HepG2 (cell line): Measurements from ENCODE around the gene SRP9. TPM values are rescaled to one million over a fixed set of nuclear protein-coding genes. Genes with fewer than 3 reads are reported as not detected.

Experiments
- ATAC-seq: fragments of 200-7000 bp; cut with Tn5 transposase; 3 replicates; pipeline ENCODE4 v1.9.1; 2020; ENCODE audit warnings: mild to moderate bottlenecking, moderate library complexity
- BruUV-seq: library from RNA; stranded (reverse); fragments of 400-500 nt; replicated peaks from 2 replicates; lab custom pipeline; 2021; lab: Mats Ljungman, UMichigan
- CTCF ChIA-PET: fragments of 300-600 bp; formaldehyde crosslinking; extraction: SDS; loops from one replicate; lab custom pipeline; 2021; ENCODE audit warnings: low total read pairs, inconsistent platforms, low intra/inter-chr PET ratio; lab: Yijun Ruan, JAX
- POLR2A ChIA-PET: fragments of 350-600 bp; sonication (Branson Sonifier 250); formaldehyde crosslinking; loops from one replicate; lab custom pipeline; 2020; ENCODE audit warnings: antibody characterized with exemption, inconsistent platforms; lab: Yijun Ruan, JAX
- DNase-seq: peaks from one replicate; pipeline ENCODE4 v3.0.0-alpha.2; 2015; ENCODE audit warnings: low spot score
- FAIRE-seq: peaks from 3 replicates; lab custom pipeline; 2011; peaks lifted over from hg19 to GRCh38; lab: Jason Lieb, UNC
- H2AFZ ChIP-seq: one replicate; pipeline ENCODE4 v1.6.1; 2011; ENCODE audit warnings: low read length, inconsistent platforms
- H3K27ac ChIP-seq: fragments of 300-600 bp; 3 replicates; pipeline ENCODE4 v1.8.0; 2011; ENCODE audit warnings: mixed run types, mild to moderate bottlenecking, mixed read lengths, low read length, inconsistent platforms; ENCODE audit not compliant: insufficient read depth; ENCODE audit errors: extremely low read length
- H3K27me3 ChIP-seq, 2 experiments: fragments of 200-600 bp in 1 of 2; 2 replicates in 1 of 2; 3 replicates in 1 of 2; pipeline versions ENCODE4 v1.6.0 to v1.8.0; 2011; ENCODE audit warnings: low read length in 2 of 2, mild to moderate bottlenecking in 2 of 2, moderate library complexity in 2 of 2, inconsistent platforms in 1 of 2; ENCODE audit not compliant: insufficient read depth in 2 of 2, control insufficient read depth in 1 of 2
- H3K36me3 ChIP-seq, 2 experiments: fragments of 200-600 bp in 1 of 2; replicated peaks in 1 of 2; 2 replicates in 1 of 2; 3 replicates in 1 of 2; pipeline versions ENCODE4 v1.5.1 to v1.8.0; 2011; ENCODE audit warnings: low read length in 2 of 2, inconsistent platforms in 1 of 2; ENCODE audit not compliant: insufficient read depth in 2 of 2, control insufficient read depth in 1 of 2
- H3K4me1 ChIP-seq: 2 replicates; pipeline ENCODE4 v1.5.1; 2012; ENCODE audit warnings: low read length, inconsistent platforms; ENCODE audit not compliant: insufficient read depth
- H3K4me2 ChIP-seq: 2 replicates; pipeline ENCODE4 v1.6.0; 2011; ENCODE audit warnings: low read depth, low read length, inconsistent platforms
- H3K4me3 ChIP-seq, 3 experiments: fragments of 200-600 bp in 1 of 3; sonication (generic), shearing (Covaris generic) in 1 of 3; replicated peaks in 1 of 3; 2 replicates each; pipeline ENCODE4 v1.5.1; 2011 to 2016; ENCODE audit warnings: low read length in 3 of 3, inconsistent platforms in 2 of 3, low read depth in 2 of 3, mild to moderate bottlenecking in 2 of 3, control low read depth in 1 of 3, mixed read lengths in 1 of 3; ENCODE audit not compliant: insufficient read depth in 1 of 3
- H3K79me2 ChIP-seq: one replicate; pipeline ENCODE4 v1.6.1; 2011; ENCODE audit warnings: low read length, inconsistent platforms; ENCODE audit not compliant: insufficient read depth
- H3K9ac ChIP-seq: 2 replicates; pipeline ENCODE4 v1.6.0; 2011; ENCODE audit warnings: mild to moderate bottlenecking, low read depth, low read length, inconsistent platforms; ENCODE audit not compliant: insufficient read depth
- H3K9me3 ChIP-seq: 2 replicates; pipeline ENCODE4 v1.5.1; 2012; ENCODE audit warnings: mild to moderate bottlenecking, low read length
- H4K20me1 ChIP-seq: 2 replicates; pipeline ENCODE4 v1.6.0; 2011; ENCODE audit warnings: inconsistent platforms, mild to moderate bottlenecking, low read length, moderate library complexity; ENCODE audit not compliant: insufficient read depth
- FOSL2 ChIP-seq: sonication (generic); formaldehyde crosslinking; IDR thresholded peaks from 2 replicates; pipeline ENCODE4 v1.4.0; 2020; ENCODE audit warnings: missing genetic modification reagents
- HOXA3 ChIP-seq: sonication (generic); formaldehyde crosslinking; IDR thresholded peaks from 2 replicates; pipeline ENCODE4 v1.5.0; 2020; ENCODE audit warnings: missing genetic modification reagents
- KDM5B ChIP-seq: sonication (generic); formaldehyde crosslinking; IDR thresholded peaks from 2 replicates; pipeline ENCODE4 v1.4.0; 2020; ENCODE audit warnings: missing genetic modification reagents, mild to moderate bottlenecking, borderline replicate concordance
- RAD21 ChIP-seq: fragments of 450-650 bp; formaldehyde crosslinking; IDR thresholded peaks from 2 replicates; pipeline ENCODE4 v1.5.0; 2020; ENCODE audit warnings: mild to moderate bottlenecking
- RARA ChIP-seq: IDR thresholded peaks from 2 replicates; pipeline ENCODE4 v1.6.1; 2016; ENCODE audit warnings: missing genetic modification reagents, missing compliant biosample characterization
- RBFOX2 ChIP-seq: fragments of 200-400 bp; formaldehyde crosslinking; IDR thresholded peaks from 2 replicates; pipeline ENCODE4 v1.6.1; 2017; ENCODE audit warnings: low read depth, mild to moderate bottlenecking, low read length
- XBP1 ChIP-seq: sonication (generic); formaldehyde crosslinking; IDR thresholded peaks from 2 replicates; pipeline ENCODE4 v1.5.0; 2020; ENCODE audit warnings: missing genetic modification reagents
- ZKSCAN1 ChIP-seq: fragments of 150-350 bp; IDR thresholded peaks from 2 replicates; pipeline ENCODE4 v1.6.1; 2014; ENCODE audit warnings: low read length
- ZNF160 ChIP-seq: sonication (generic); formaldehyde crosslinking; IDR thresholded peaks from 2 replicates; pipeline ENCODE4 v1.8.0; 2022; ENCODE audit warnings: mild to moderate bottlenecking, inconsistent platforms, missing genetic modification reagents
- ZNF431 ChIP-seq: sonication (generic); formaldehyde crosslinking; IDR thresholded peaks from 2 replicates; pipeline ENCODE4 v1.9.0; 2022; ENCODE audit warnings: missing genetic modification reagents, low read depth, mild to moderate bottlenecking, borderline replicate concordance
- WGBS: methylation state at CpG from one replicate; pipeline ENCODE4 v1.1.6; 2017; ENCODE audit warnings: low lambda C conversion rate; 5-methylcytosine and 5-hydroxymethylcytosine counted together
- in situ Hi-C: cut with HindIII; loops from 2 replicates; pipeline ENCODE4 v1.10.0; 2017; ENCODE audit warnings: low pct_unique_long_range_greater_than_20kb; ENCODE audit not compliant: extremely low pct_ligation_motif_present
- intact Hi-C: fragments of 100-400 bp; cut with micrococcal nuclease; formaldehyde crosslinking; loops from one replicate; pipeline ENCODE4 v1.10.0; 2022; ENCODE audit not compliant: unreplicated experiment
- polyA plus RNA-seq, 8 experiments: library from polyadenylated mRNA; depleted of rRNA in 3 of 8; stranded (reverse) in 7 of 8; unstranded in 1 of 8; fragments of >200 nt; fragmentation: Illumina TruSeq in 4 of 8; extraction: Trizol in 4 of 8; gene quantifications; 2 replicates each; pipeline versions ENCODE4 v1.2.1 to v1.2.3, GENCODE V29; 2011 to 2016; ENCODE audit warnings: low read depth in 4 of 8, missing spikeins in 1 of 8, mixed read lengths in 1 of 8; ENCODE audit not compliant: insufficient read depth in 1 of 8
- total RNA-seq, 5 experiments: library from RNA; depleted of rRNA; stranded (reverse); fragments of >200 nt; fragmentation: Illumina TruSeq; extraction: Trizol; gene quantifications; 2 replicates each; pipeline ENCODE4 v1.2.3, GENCODE V29; 2016; ENCODE audit warnings: low read depth in 1 of 5
- TF ChIP-seq, protein P1 (sequence below): sonication (generic); formaldehyde crosslinking; IDR thresholded peaks from 2 replicates; pipeline ENCODE4 v1.4.0; 2020; ENCODE audit warnings: low read depth, missing genetic modification reagents
- TF ChIP-seq, protein P2 (sequence below): IDR thresholded peaks from 2 replicates; pipeline ENCODE4 v1.6.1; 2012; ENCODE audit warnings: inconsistent platforms

The SRP9 gene
- total and polyA plus RNA-seq, 2 of the 13 experiments (the other 11 are each of a cell fraction or from before 2014, with no cell fraction given), result 251 to 307 TPM

DNA sequence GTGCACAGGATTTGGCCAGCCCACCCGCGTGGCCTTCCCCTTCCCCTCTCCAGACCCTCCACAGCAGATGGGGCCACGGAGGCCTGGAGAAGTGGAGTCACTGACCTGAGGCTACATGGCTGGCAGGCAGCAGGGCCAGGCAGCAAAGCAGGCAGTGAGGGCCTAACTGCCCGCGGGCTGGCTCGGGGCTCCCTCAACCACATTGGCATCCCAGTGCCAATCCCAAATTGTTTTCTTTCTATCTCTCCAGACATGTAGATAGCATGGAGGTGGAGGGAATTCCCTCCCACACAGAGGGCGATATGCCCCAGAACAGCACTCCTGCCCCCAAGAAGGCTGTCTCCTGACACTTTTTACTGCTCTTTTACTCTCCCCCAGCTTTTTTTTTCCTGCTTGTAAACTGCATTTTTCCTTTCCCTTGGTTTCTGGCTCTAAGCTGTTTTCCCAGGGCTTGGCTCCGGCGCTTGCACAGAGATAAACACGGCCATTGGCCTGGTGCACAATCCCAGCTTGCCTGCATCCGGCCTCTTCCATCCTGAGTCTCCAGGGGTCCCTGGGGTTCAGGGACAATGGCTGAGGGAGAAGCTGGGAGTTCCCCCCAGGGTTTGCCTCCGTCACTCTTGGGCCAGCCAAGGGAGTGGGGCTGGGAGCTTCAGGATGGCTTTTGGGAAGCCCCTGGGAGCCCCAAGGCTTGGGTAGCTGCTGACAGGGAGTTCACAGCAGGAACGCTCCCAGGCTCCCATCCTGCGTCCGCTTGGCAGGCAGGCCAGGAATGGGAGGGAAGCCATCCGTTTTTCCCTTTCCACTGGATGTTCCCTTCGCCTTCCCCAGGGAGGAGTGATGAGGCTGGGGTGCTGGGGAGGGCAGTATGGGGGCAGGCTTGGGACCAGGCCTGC is 39.3 kb downstream of the SRP9 start:
- peaks cover 93% of the 10 kb centered on the region for H3K4me1 ChIP-seq
- BruUV-seq, result no TSS peak
- no peak overlapping the region for H3K4me3 ChIP-seq
- no peaks in the 10 kb centered on the region for H3K27me3 ChIP-seq
- DNase-seq (no peak), FAIRE-seq (no peak), ATAC-seq (no peak)
- H3K36me3 ChIP-seq, result peaks cover 0 to 1% of the 10 kb centered on the region in 2 experiments; a peak in 2 of 5 replicates
- H3K27ac ChIP-seq, result peak overlapping the region; percentile 46
- H2AFZ ChIP-seq, result no peak overlapping the region
- intact Hi-C loops (no loop called here), in situ Hi-C loops (no loop called here)
- no peaks in the 10 kb centered on the region for H4K20me1 ChIP-seq
- peaks cover 41% of the 10 kb centered on the region for H3K79me2 ChIP-seq
- ChIA-PET POLR2A (interaction anchor here (1.2 kb wide), 1 partner anchor 39 kb away, joined by 3 read pairs; the partner anchor contains the start of gene SRP9), CTCF (no interaction called here)
- no peaks in the 10 kb centered on the region for H3K9me3 ChIP-seq
- H3K9ac ChIP-seq, result no peak overlapping the region; the same call in 1 of the 2 replicates
- no peak overlapping the region for H3K4me2 ChIP-seq
- 97% methylated on average over 10 of the region's 17 CpGs for WGBS
- TF ChIP-seq XBP1 (CRISPR knock-in tag) (no peak), KDM5B (CRISPR knock-in tag) (0 out of 2 replicates have a peak, but pooled peaks have one; percentile 7), RBFOX2 (0 out of 2 replicates have a peak, but pooled peaks have one; percentile 18)

DNA sequence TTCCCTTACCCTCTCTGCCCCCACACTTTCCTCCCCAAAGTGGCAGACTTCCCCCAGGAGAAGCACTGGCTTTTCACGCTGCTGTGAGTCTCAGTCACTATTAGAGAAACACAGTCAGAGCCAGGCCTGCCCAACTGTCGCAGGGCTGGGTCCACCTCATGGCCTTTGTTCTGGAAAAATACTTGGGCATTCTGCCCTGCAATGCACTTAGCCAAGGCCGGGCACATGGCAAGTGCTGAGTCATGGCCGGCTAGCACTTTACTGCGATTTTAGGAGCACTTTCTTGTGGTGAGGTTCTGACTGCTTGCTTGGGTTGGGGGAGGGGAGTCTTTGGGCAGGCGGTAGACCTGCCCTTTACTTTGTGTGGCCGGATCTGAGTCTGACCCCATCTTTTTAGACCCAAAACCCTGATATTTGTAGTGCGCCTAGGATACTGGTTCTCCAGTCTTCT is 40.0 kb downstream of the SRP9 start:
- Histone ChIP-seq H3K79me2 (peaks cover 36% of the 10 kb centered on the region), H4K20me1 (no peaks in the 10 kb centered on the region), H3K4me3 (no peak overlapping the region), H3K4me1 (peaks cover 93% of the 10 kb centered on the region), H3K27ac (peak overlapping the region; percentile 46), H3K4me2 (no peak overlapping the region), H3K9me3 (no peaks in the 10 kb centered on the region), H3K9ac (no peak overlapping the region; the same call in 1 of the 2 replicates), H2AFZ (no peak overlapping the region), H3K36me3 (peaks cover 3% of the 10 kb centered on the region in 2 experiments; a peak in 3 of 5 replicates), H3K27me3 (no peaks in the 10 kb centered on the region)
- BruUV-seq, result no TSS peak
- intact Hi-C loops (no loop called here), in situ Hi-C loops (no loop called here)
- CTCF ChIA-PET, result no interaction called here
- no peak for ATAC-seq
- no peak for FAIRE-seq
- POLR2A ChIA-PET, result no interaction called here
- peak; percentile 63 for DNase-seq
- 91% methylated on average over 5 of the region's 8 CpGs for WGBS
- TF ChIP-seq, protein P1, sequence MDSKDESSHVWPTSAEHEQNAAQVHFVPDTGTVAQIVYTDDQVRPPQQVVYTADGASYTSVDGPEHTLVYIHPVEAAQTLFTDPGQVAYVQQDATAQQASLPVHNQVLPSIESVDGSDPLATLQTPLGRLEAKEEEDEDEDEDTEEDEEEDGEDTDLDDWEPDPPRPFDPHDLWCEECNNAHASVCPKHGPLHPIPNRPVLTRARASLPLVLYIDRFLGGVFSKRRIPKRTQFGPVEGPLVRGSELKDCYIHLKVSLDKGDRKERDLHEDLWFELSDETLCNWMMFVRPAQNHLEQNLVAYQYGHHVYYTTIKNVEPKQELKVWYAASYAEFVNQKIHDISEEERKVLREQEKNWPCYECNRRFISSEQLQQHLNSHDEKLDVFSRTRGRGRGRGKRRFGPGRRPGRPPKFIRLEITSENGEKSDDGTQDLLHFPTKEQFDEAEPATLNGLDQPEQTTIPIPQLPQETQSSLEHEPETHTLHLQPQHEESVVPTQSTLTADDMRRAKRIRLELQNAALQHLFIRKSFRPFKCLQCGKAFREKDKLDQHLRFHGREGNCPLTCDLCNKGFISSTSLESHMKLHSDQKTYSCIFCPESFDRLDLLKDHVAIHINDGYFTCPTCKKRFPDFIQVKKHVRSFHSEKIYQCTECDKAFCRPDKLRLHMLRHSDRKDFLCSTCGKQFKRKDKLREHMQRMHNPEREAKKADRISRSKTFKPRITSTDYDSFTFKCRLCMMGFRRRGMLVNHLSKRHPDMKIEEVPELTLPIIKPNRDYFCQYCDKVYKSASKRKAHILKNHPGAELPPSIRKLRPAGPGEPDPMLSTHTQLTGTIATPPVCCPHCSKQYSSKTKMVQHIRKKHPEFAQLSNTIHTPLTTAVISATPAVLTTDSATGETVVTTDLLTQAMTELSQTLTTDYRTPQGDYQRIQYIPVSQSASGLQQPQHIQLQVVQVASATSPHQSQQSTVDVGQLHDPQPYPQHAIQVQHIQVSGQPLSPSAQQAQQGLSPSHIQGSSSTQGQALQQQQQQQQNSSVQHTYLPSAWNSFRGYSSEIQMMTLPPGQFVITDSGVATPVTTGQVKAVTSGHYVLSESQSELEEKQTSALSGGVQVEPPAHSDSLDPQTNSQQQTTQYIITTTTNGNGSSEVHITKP, result peak; percentile 30; the same call in 1 of the 2 replicates
- TF ChIP-seq, protein P2, sequence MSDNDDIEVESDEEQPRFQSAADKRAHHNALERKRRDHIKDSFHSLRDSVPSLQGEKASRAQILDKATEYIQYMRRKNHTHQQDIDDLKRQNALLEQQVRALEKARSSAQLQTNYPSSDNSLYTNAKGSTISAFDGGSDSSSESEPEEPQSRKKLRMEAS, result peak; percentile 69
- TF ChIP-seq RAD21 (CRISPR knock-in tag), result peak; percentile 8; the same call in 1 of the 2 replicates
- TF ChIP-seq ZKSCAN1, result no peak
- 0 out of 2 replicates have a peak, but pooled peaks have one; percentile 27 for TF ChIP-seq RARA (CRISPR knock-in tag)
- no peak for TF ChIP-seq HOXA3 (CRISPR knock-in tag)
- no peak for TF ChIP-seq ZNF431 (CRISPR knock-in tag)
- TF ChIP-seq ZNF160, result no peak
- peak; percentile 83 for TF ChIP-seq FOSL2 (CRISPR knock-in tag)
